PC-9 (cell line): Measurements from ENCODE around the gene TMPRSS11A. TPM values are rescaled to one million over a fixed set of nuclear protein-coding genes. Genes with fewer than 3 reads are reported as not detected.

ENCODE experiments used
- BruUV-seq: library from RNA; stranded (reverse); fragments of 400-500 nt; replicated peaks from 2 replicates; lab custom pipeline; 2021; lab: Mats Ljungman, UMichigan
- CTCF ChIA-PET: fragments of 300-600 bp; sonication (Branson Sonifier 250); formaldehyde crosslinking; loops from one replicate; lab custom pipeline; 2022; ENCODE audit warnings: antibody characterized with exemption; lab: Charles Lee
- POLR2A ChIA-PET: fragments of 300-600 bp; sonication (Branson Sonifier 250); formaldehyde crosslinking; loops from one replicate; lab custom pipeline; 2022; ENCODE audit warnings: antibody characterized with exemption; ENCODE audit not compliant: unreplicated experiment; lab: Charles Lee
- DNase-seq, 2 experiments: peaks; one replicate each; pipeline versions ENCODE4 v3.0.0 to v3.0.0-alpha.2; 2015 to 2022; ENCODE audit warnings: mixed read lengths in 1 of 2
- H2AFZ ChIP-seq: fragments of 200-600 bp; sonication (generic); 2 replicates; pipeline ENCODE4 v1.8.1; 2017; ENCODE audit warnings: antibody characterized with exemption
- H3F3A ChIP-seq: fragments of 200-600 bp; sonication (generic); 2 replicates; pipeline ENCODE4 v1.8.1; 2017; ENCODE audit warnings: antibody characterized with exemption, mild to moderate bottlenecking, low read depth; ENCODE audit not compliant: insufficient read depth
- H3K27ac ChIP-seq: fragments of 200-600 bp; sonication (generic); 2 replicates; pipeline ENCODE4 v1.6.1; 2016; ENCODE audit warnings: mixed run types
- H3K27me3 ChIP-seq: fragments of 200-600 bp; sonication (generic); 2 replicates; pipeline ENCODE4 v1.6.1; 2016; ENCODE audit warnings: low read depth, mixed run types; ENCODE audit not compliant: insufficient read depth
- H3K36me3 ChIP-seq: fragments of 200-600 bp; sonication (generic); 2 replicates; pipeline ENCODE4 v1.6.1; 2016; ENCODE audit warnings: low read depth, mixed run types
- H3K4me1 ChIP-seq: fragments of 200-600 bp; sonication (generic); replicated peaks from 2 replicates; pipeline ENCODE4 v1.6.1; 2016; ENCODE audit warnings: mixed run types; ENCODE audit not compliant: insufficient read depth
- H3K4me2 ChIP-seq: fragments of 200-600 bp; sonication (generic); 2 replicates; pipeline ENCODE4 v1.6.1; 2017; ENCODE audit warnings: mixed run types
- H3K4me3 ChIP-seq: fragments of 200-600 bp; sonication (generic); 2 replicates; pipeline ENCODE4 v1.6.1; 2016; ENCODE audit warnings: mixed run types
- H3K79me2 ChIP-seq: fragments of 200-600 bp; sonication (generic); 2 replicates; pipeline ENCODE4 v1.6.1; 2017; ENCODE audit warnings: low read depth, mixed run types
- H3K9me2 ChIP-seq: fragments of 200-600 bp; sonication (generic); 2 replicates; pipeline ENCODE4 v1.8.1; 2017; ENCODE audit warnings: mild to moderate bottlenecking; ENCODE audit not compliant: insufficient read depth
- H3K9me3 ChIP-seq: fragments of 200-600 bp; sonication (generic); 2 replicates; pipeline ENCODE4 v1.8.1; 2016; ENCODE audit warnings: low read depth; ENCODE audit not compliant: insufficient read depth
- H4K20me1 ChIP-seq: fragments of 200-600 bp; sonication (generic); 2 replicates; pipeline ENCODE4 v1.8.1; 2017; ENCODE audit not compliant: insufficient read depth
- CTCF ChIP-seq: fragments of 200-600 bp; sonication (generic); conservative IDR thresholded peaks from 2 replicates; pipeline ENCODE4 v1.6.1; 2017; ENCODE audit warnings: mixed run types, antibody characterized with exemption, mild to moderate bottlenecking, moderate library complexity
- EZH2 ChIP-seq: fragments of 200-600 bp; sonication (generic); IDR thresholded peaks from 2 replicates; pipeline ENCODE4 v1.8.0; 2017; ENCODE audit warnings: antibody characterized with exemption, low read depth
- intact Hi-C: fragments of 100-400 bp; cut with micrococcal nuclease; formaldehyde crosslinking; loops from one replicate; pipeline ENCODE4 v1.10.0; 2022; ENCODE audit not compliant: unreplicated experiment
- total RNA-seq: library from RNA; stranded (reverse); gene quantifications from 2 replicates; pipeline ENCODE4 v1.2.3, GENCODE V29; 2021

TMPRSS11A gene
- total RNA-seq, 1 experiment from 2014 or later, result not detected

- Histone ChIP-seq H3K79me2 (no peaks in the 10 kb centered on the region), H3K27me3 (no peaks in the 10 kb centered on the region), H3K27ac (no peak overlapping the region), H3K4me3 (no peak overlapping the region), H4K20me1 (no peaks in the 10 kb centered on the region), H3K4me1 (no peaks in the 10 kb centered on the region), H3F3A (no peaks in the 10 kb centered on the region), H2AFZ (no peak overlapping the region), H3K4me2 (no peak overlapping the region), H3K36me3 (no peaks in the 10 kb centered on the region), H3K9me3 (no peaks in the 10 kb centered on the region), H3K9me2 (no peaks in the 10 kb centered on the region)
- POLR2A ChIA-PET, result no interaction called here
- TF ChIP-seq EZH2 (no peak), CTCF (no peak)
- no peak for DNase-seq
- CTCF ChIA-PET, result no interaction called here
- intact Hi-C loops, result no loop called here
- BruUV-seq, result no TSS peak
These were observed 93.6 kb downstream of the TMPRSS11A start for GRCh38 chr4:67869580-67870190.

GRCh38 chr4:67861513-67861912 is 101.8 kb downstream of the TMPRSS11A start:
- no TSS peak for BruUV-seq
- no peak overlapping the region for H3K4me3 ChIP-seq
- intact Hi-C loops, result no loop called here

More at GRCh38 chr4:67861513-67861912, 101.8 kb downstream of the TMPRSS11A start:
- CTCF ChIA-PET, result no interaction called here
- DNase-seq, result no peak
- Histone ChIP-seq H3K4me2 (no peak overlapping the region), H3K9me3 (no peaks in the 10 kb centered on the region), H3K36me3 (no peaks in the 10 kb centered on the region), H3K9me2 (no peaks in the 10 kb centered on the region), H3K27ac (no peak overlapping the region), H3K79me2 (no peaks in the 10 kb centered on the region), H3F3A (no peaks in the 10 kb centered on the region), H2AFZ (no peak overlapping the region), H3K4me1 (no peaks in the 10 kb centered on the region), H3K27me3 (no peaks in the 10 kb centered on the region), H4K20me1 (no peaks in the 10 kb centered on the region)
- POLR2A ChIA-PET, result no interaction called here
- TF ChIP-seq CTCF, result no peak
- no peak for TF ChIP-seq EZH2

Other genes with a start within 250 kb of the TMPRSS11A start
- gene GNRHR, start 209.1 kb downstream of the TMPRSS11A start, total RNA-seq, result not detected in 2 replicates
- not detected in 2 replicates for gene TMPRSS11D, start 79.5 kb downstream of the TMPRSS11A start, total RNA-seq
- gene TMPRSS11F, start 166.4 kb upstream of the TMPRSS11A start, total RNA-seq, result not detected in 2 replicates